H9 (cell line): ENCODE data around the gene METRN. TPM values are rescaled to one million over a fixed set of nuclear protein-coding genes. Genes with fewer than 3 reads are reported as not detected.

Source experiments
- DNase-seq: peaks from one replicate; pipeline ENCODE4 v3.0.0-alpha.2; 2017
- H2AFZ ChIP-seq: one replicate; pipeline ENCODE4 v1.6.1; 2013; ENCODE audit warnings: mild to moderate bottlenecking, low read length, control low read depth, moderate library complexity
- H2AK5ac ChIP-seq: 2 replicates; pipeline ENCODE4 v1.6.1; 2013; ENCODE audit warnings: low read length, control low read depth, mixed read lengths; ENCODE audit not compliant: insufficient read length
- H2BK120ac ChIP-seq: one replicate; pipeline ENCODE4 v1.6.1; 2013; ENCODE audit warnings: low read depth, mild to moderate bottlenecking, low read length, control low read depth, inconsistent platforms; ENCODE audit not compliant: poor library complexity, severe bottlenecking
- H2BK12ac ChIP-seq: 2 replicates; pipeline ENCODE4 v1.6.1; 2013; ENCODE audit warnings: low read length, control low read depth, mixed read lengths, low read depth; ENCODE audit not compliant: insufficient read length
- H2BK15ac ChIP-seq: 2 replicates; pipeline ENCODE4 v1.6.1; 2013; ENCODE audit warnings: low read depth, low read length, control low read depth
- H2BK20ac ChIP-seq: one replicate; pipeline ENCODE4 v1.6.1; 2013; ENCODE audit warnings: low read depth, mild to moderate bottlenecking, low read length, control low read depth, inconsistent platforms; ENCODE audit not compliant: poor library complexity, severe bottlenecking
- H2BK5ac ChIP-seq: 2 replicates; pipeline ENCODE4 v1.6.1; 2013; ENCODE audit warnings: low read length, control low read depth, mixed read lengths; ENCODE audit not compliant: insufficient read length
- H3K14ac ChIP-seq: 2 replicates; pipeline ENCODE4 v1.6.1; 2013; ENCODE audit warnings: low read length, control low read depth; ENCODE audit not compliant: insufficient read depth
- H3K18ac ChIP-seq: 2 replicates; pipeline ENCODE4 v1.6.1; 2013; ENCODE audit warnings: low read depth, mild to moderate bottlenecking, mixed read lengths, low read length, control low read depth; ENCODE audit not compliant: insufficient read length
- H3K23ac ChIP-seq: 2 replicates; pipeline ENCODE4 v1.6.1; 2013; ENCODE audit warnings: low read length, control low read depth, mixed read lengths, low read depth; ENCODE audit not compliant: insufficient read length
- H3K23me2 ChIP-seq: 2 replicates; pipeline ENCODE4 v1.6.1; 2013; ENCODE audit warnings: low read depth, mild to moderate bottlenecking, mixed read lengths, low read length, control low read depth; ENCODE audit not compliant: insufficient read length, poor library complexity, severe bottlenecking
- H3K27ac ChIP-seq: 2 replicates; pipeline ENCODE4 v1.5.1; 2013; ENCODE audit warnings: low read length, control low read depth, mixed read lengths, low read depth; ENCODE audit not compliant: insufficient read length
- H3K27me3 ChIP-seq: 2 replicates; pipeline ENCODE4 v1.6.1; 2013; ENCODE audit warnings: low read length, control low read depth, inconsistent platforms; ENCODE audit not compliant: insufficient read depth
- H3K4ac ChIP-seq: 2 replicates; pipeline ENCODE4 v1.6.1; 2013; ENCODE audit warnings: low read depth, mild to moderate bottlenecking, control low read depth, inconsistent platforms, low read length, moderate library complexity
- H3K4me1 ChIP-seq: 2 replicates; pipeline ENCODE4 v1.6.1; 2013; ENCODE audit warnings: low read length, control low read depth, inconsistent platforms; ENCODE audit not compliant: insufficient read depth
- H3K4me2 ChIP-seq: 2 replicates; pipeline ENCODE4 v1.6.1; 2013; ENCODE audit warnings: low read length, control low read depth, mixed read lengths; ENCODE audit not compliant: insufficient read length, insufficient read depth
- H3K56ac ChIP-seq: 2 replicates; pipeline ENCODE4 v1.6.1; 2013; ENCODE audit warnings: low read depth, mild to moderate bottlenecking, mixed read lengths, low read length, control low read depth; ENCODE audit not compliant: insufficient read length
- H3K79me1 ChIP-seq: 2 replicates; pipeline ENCODE4 v1.6.1; 2013; ENCODE audit warnings: low read depth, mild to moderate bottlenecking, moderate library complexity, low read length, control low read depth, inconsistent platforms; ENCODE audit not compliant: insufficient read depth, poor library complexity, severe bottlenecking
- H3K79me2 ChIP-seq: 2 replicates; pipeline ENCODE4 v1.6.1; 2013; ENCODE audit warnings: low read length, control low read depth, inconsistent platforms; ENCODE audit not compliant: insufficient read depth
- H3K9ac ChIP-seq: 2 replicates; pipeline ENCODE4 v1.6.1; 2013; ENCODE audit warnings: low read length, control low read depth, mixed read lengths; ENCODE audit not compliant: insufficient read length; ENCODE audit errors: extremely low read depth
- H3K9me3 ChIP-seq: one replicate; pipeline ENCODE4 v1.6.1; 2013; ENCODE audit warnings: low read depth, low read length, inconsistent platforms; ENCODE audit not compliant: control insufficient read depth
- H3T11ph ChIP-seq: one replicate; pipeline ENCODE4 v1.6.1; 2013; ENCODE audit warnings: mild to moderate bottlenecking, low read length, control low read depth, inconsistent platforms
- H4K20me1 ChIP-seq: one replicate; pipeline ENCODE4 v1.6.1; 2013; ENCODE audit not compliant: control insufficient read depth, insufficient read length, insufficient read depth
- H4K5ac ChIP-seq: 2 replicates; pipeline ENCODE4 v1.6.1; 2013; ENCODE audit warnings: low read depth, mild to moderate bottlenecking, mixed read lengths, low read length, control low read depth; ENCODE audit not compliant: insufficient read length
- H4K8ac ChIP-seq: replicated peaks from 2 replicates; pipeline ENCODE4 v1.6.1; 2013; ENCODE audit warnings: low read length, control low read depth, mixed read lengths, low read depth; ENCODE audit not compliant: insufficient read length
- H4K91ac ChIP-seq: 2 replicates; pipeline ENCODE4 v1.6.1; 2013; ENCODE audit warnings: low read depth, mild to moderate bottlenecking, moderate library complexity, mixed read lengths, low read length, control low read depth; ENCODE audit not compliant: insufficient read length
- H3K27ac Mint-ChIP-seq, 3 experiments: 2 replicates in 2 of 3; 3 replicates in 1 of 3; pipeline ENCODE4 v1.8.0; 2020 to 2021; ENCODE audit warnings: mixed read lengths in 3 of 3, mild to moderate bottlenecking in 1 of 3, moderate library complexity in 1 of 3
- H3K27me3 Mint-ChIP-seq: 2 replicates; pipeline ENCODE4 v1.8.0; 2021; ENCODE audit warnings: low read depth, mild to moderate bottlenecking, moderate library complexity, mixed read lengths
- H3K36me3 Mint-ChIP-seq, 3 experiments: 2 replicates in 2 of 3; 3 replicates in 1 of 3; pipeline ENCODE4 v1.8.0; 2020 to 2021; ENCODE audit warnings: low read depth in 3 of 3, mixed read lengths in 3 of 3; ENCODE audit not compliant: insufficient read depth in 1 of 3
- H3K4me1 Mint-ChIP-seq, 2 experiments: 2 replicates each; pipeline ENCODE4 v1.8.0; 2020; ENCODE audit warnings: mixed read lengths in 2 of 2
- H3K4me3 Mint-ChIP-seq, 2 experiments: 2 replicates in 1 of 2; 3 replicates in 1 of 2; pipeline ENCODE4 v1.8.0; 2020 to 2021; ENCODE audit warnings: mild to moderate bottlenecking in 2 of 2, mixed read lengths in 2 of 2, moderate library complexity in 1 of 2
- H3K9me3 Mint-ChIP-seq, 2 experiments: 2 replicates in 1 of 2; 3 replicates in 1 of 2; pipeline ENCODE4 v1.8.0; 2020; ENCODE audit warnings: mild to moderate bottlenecking in 2 of 2, mixed read lengths in 2 of 2, moderate library complexity in 1 of 2
- WGBS: extraction: QIAGEN DNeasy Blood & Tissue Kit; methylation state at CpG from one replicate; pipeline ENCODE4 v1.1.7; 2013; ENCODE audit warnings: missing lambda C conversion rate, low lambda C conversion rate, mixed read lengths; ENCODE audit not compliant: insufficient read length; ENCODE audit errors: extremely low coverage; 5-methylcytosine and 5-hydroxymethylcytosine counted together
- total RNA-seq: library from RNA; stranded (reverse); gene quantifications from 2 replicates; pipeline ENCODE4 v1.2.1, GENCODE V29; 2021
- TF ChIP-seq, protein P1 (sequence below): fragments of 200-600 bp; sonication (generic); conservative IDR thresholded peaks from 3 replicates; pipeline ENCODE4 v1.8.0; 2021; ENCODE audit warnings: antibody characterized with exemption, mild to moderate bottlenecking

METRN gene
- total RNA-seq, 1 experiment from 2014 or later: 26.2 TPM

DNA sequence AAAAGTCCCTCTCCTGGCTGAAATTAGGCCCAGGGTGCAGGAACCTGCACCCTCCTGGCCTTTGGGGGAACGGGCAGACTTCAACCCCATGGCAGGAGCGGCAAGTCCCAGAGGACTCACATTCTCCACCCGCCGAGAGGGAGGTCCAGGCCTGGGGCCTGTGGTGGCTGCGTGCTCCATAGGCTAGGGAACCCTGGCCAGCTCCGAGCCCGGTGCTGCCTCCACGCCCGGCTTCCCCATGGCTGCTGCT is 11.2 kb downstream of the METRN start:
- Histone ChIP-seq H3K79me2 (no peaks in the 10 kb centered on the region), H3K79me1 (no peaks in the 10 kb centered on the region), H3K23me2 (peaks cover 11% of the 10 kb centered on the region), H3K4ac (no peak overlapping the region), H4K20me1 (no peaks in the 10 kb centered on the region), H2AK5ac (no peak overlapping the region), H2BK12ac (no peak overlapping the region), H2BK20ac (no peak overlapping the region), H3T11ph (no peak overlapping the region), H4K8ac (no peak overlapping the region), H4K5ac (no peak overlapping the region), H2BK5ac (no peak overlapping the region), H3K23ac (no peak overlapping the region), H3K9me3 (no peaks in the 10 kb centered on the region), H3K18ac (no peak overlapping the region), H3K9ac (no peak overlapping the region), H4K91ac (no peak overlapping the region), H2BK120ac (no peak overlapping the region), H3K4me2 (peak overlapping the region; percentile 10), H2AFZ (no peak overlapping the region), H3K56ac (no peak overlapping the region), H3K14ac (no peak overlapping the region), H2BK15ac (no peak overlapping the region), H3K4me1 (no peaks in the 10 kb centered on the region), H3K27me3 (no peaks in the 10 kb centered on the region), H3K27ac (no peak overlapping the region)
- Mint-ChIP-seq H3K4me1 (no peaks in the 10 kb centered on the region), H3K27me3 (peaks cover 14% of the 10 kb centered on the region), H3K9me3 (no peaks in the 10 kb centered on the region), H3K36me3 (peaks cover 0 to 5% (median 3%) of the 10 kb centered on the region in 3 experiments; a peak in 1 of 7 replicates), H3K4me3 (peak overlapping the region; percentile 56 to 80; a peak in 3 of 5 replicates), H3K27ac (no peak overlapping the region)
- no CpG with 5 or more reads among the region's 9 CpGs for WGBS
- TF ChIP-seq, protein P1, sequence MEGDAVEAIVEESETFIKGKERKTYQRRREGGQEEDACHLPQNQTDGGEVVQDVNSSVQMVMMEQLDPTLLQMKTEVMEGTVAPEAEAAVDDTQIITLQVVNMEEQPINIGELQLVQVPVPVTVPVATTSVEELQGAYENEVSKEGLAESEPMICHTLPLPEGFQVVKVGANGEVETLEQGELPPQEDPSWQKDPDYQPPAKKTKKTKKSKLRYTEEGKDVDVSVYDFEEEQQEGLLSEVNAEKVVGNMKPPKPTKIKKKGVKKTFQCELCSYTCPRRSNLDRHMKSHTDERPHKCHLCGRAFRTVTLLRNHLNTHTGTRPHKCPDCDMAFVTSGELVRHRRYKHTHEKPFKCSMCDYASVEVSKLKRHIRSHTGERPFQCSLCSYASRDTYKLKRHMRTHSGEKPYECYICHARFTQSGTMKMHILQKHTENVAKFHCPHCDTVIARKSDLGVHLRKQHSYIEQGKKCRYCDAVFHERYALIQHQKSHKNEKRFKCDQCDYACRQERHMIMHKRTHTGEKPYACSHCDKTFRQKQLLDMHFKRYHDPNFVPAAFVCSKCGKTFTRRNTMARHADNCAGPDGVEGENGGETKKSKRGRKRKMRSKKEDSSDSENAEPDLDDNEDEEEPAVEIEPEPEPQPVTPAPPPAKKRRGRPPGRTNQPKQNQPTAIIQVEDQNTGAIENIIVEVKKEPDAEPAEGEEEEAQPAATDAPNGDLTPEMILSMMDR: no peak
- DNase-seq: no peak
